HEK293T (cell line): ENCODE data around the gene GAS2L1.

Experiments used
- CTCF ChIA-PET: fragments of 350-600 bp; formaldehyde crosslinking; extraction: SDS; loops from one replicate; lab custom pipeline; 2021; ENCODE audit warnings: antibody characterized with exemption, inconsistent platforms; lab: Yijun Ruan, JAX
- POLR2A ChIA-PET: fragments of 350-600 bp; formaldehyde crosslinking; extraction: SDS; loops from one replicate; lab custom pipeline; 2020; ENCODE audit warnings: antibody characterized with exemption, inconsistent platforms; lab: Yijun Ruan, JAX
- DNase-seq: peaks from one replicate; pipeline ENCODE4 v3.0.0; 2012; ENCODE audit warnings: mixed read lengths; ENCODE audit errors: extremely low spot score
- ARNT ChIP-seq: fragments of 450-650 bp; IDR thresholded peaks from 2 replicates; pipeline ENCODE4 v1.6.1; 2017; ENCODE audit warnings: mild to moderate bottlenecking
- BHLHE40 ChIP-seq: fragments of 450-650 bp; IDR thresholded peaks from 2 replicates; pipeline ENCODE4 v1.6.1; 2016; ENCODE audit warnings: mild to moderate bottlenecking, moderate library complexity, borderline replicate concordance
- CTBP1 ChIP-seq: fragments of 450-650 bp; IDR thresholded peaks from 2 replicates; pipeline ENCODE4 v1.6.1; 2016; ENCODE audit warnings: borderline replicate concordance
- ELF4 ChIP-seq: fragments of 450-650 bp; IDR thresholded peaks from 2 replicates; pipeline ENCODE4 v1.6.1; 2017; ENCODE audit warnings: antibody characterized with exemption
- FOXA1 ChIP-seq: fragments of 450-650 bp; IDR thresholded peaks from 2 replicates; pipeline ENCODE4 v1.6.1; 2016; ENCODE audit warnings: mild to moderate bottlenecking
- FOXK2 ChIP-seq: fragments of 450-650 bp; IDR thresholded peaks from 2 replicates; pipeline ENCODE4 v1.6.1; 2016; ENCODE audit warnings: mild to moderate bottlenecking
- FOXM1 ChIP-seq: fragments of 450-650 bp; IDR thresholded peaks from 2 replicates; pipeline ENCODE4 v1.6.1; 2017; ENCODE audit warnings: mild to moderate bottlenecking, borderline replicate concordance
- HDGF ChIP-seq: fragments of 450-650 bp; IDR thresholded peaks from 2 replicates; pipeline ENCODE4 v1.6.1; 2017; ENCODE audit warnings: antibody characterized with exemption, borderline replicate concordance
- L3MBTL2 ChIP-seq: fragments of 450-650 bp; conservative IDR thresholded peaks from 2 replicates; pipeline ENCODE4 v1.6.1; 2016; ENCODE audit warnings: mild to moderate bottlenecking
- LEF1 ChIP-seq: fragments of 450-650 bp; IDR thresholded peaks from 2 replicates; pipeline ENCODE4 v1.6.1; 2017; ENCODE audit warnings: mild to moderate bottlenecking, borderline replicate concordance
- NFRKB ChIP-seq: fragments of 450-650 bp; IDR thresholded peaks from 2 replicates; pipeline ENCODE4 v1.6.1; 2016; ENCODE audit warnings: mild to moderate bottlenecking, moderate library complexity
- SP1 ChIP-seq: fragments of 450-650 bp; IDR thresholded peaks from 2 replicates; pipeline ENCODE4 v1.6.1; 2017
- SUZ12 ChIP-seq: fragments of 450-650 bp; IDR thresholded peaks from 2 replicates; pipeline ENCODE4 v1.6.1; 2016; ENCODE audit warnings: mild to moderate bottlenecking
- TARDBP ChIP-seq: fragments of 450-650 bp; IDR thresholded peaks from 2 replicates; pipeline ENCODE4 v1.6.1; 2016
- ZNF384 ChIP-seq: fragments of 450-650 bp; IDR thresholded peaks from 2 replicates; pipeline ENCODE4 v1.6.1; 2016
- TF ChIP-seq, protein P1 (sequence below): fragments of 450-650 bp; IDR thresholded peaks from 2 replicates; pipeline ENCODE4 v1.6.1; 2016

Gene GAS2L1

DNA sequence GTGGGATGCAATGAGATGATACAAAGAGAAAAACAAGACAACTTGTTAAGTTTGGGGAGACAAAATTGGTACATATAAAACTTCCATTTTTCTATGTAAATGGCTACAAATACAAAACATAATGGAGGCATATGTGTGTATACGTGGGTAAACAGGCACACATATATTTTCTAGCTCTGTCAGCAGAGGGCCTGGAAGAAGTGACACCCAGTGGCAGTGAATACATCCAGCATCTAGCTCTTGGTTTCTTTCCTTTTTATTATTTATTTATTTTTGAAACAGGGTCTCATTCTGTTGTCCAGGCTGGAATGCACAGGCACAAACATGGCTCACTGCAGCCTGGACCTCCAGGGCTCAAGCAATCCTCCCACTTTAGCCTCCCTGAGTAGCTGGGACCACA is 14.1 kb downstream of the GAS2L1 start:
- ChIA-PET POLR2A (interaction anchor here (0.9 to 1.0 kb wide), 2 partner anchors 54 to 68 kb away, joined by 3 to 4 read pairs; partner anchors contain the start of gene AP1B1), CTCF (interaction anchor here (0.6 kb wide), 1 partner anchor 9 kb away, joined by 3 read pairs; no protein-coding TSS in a partner anchor)
- no peak for DNase-seq

DNA sequence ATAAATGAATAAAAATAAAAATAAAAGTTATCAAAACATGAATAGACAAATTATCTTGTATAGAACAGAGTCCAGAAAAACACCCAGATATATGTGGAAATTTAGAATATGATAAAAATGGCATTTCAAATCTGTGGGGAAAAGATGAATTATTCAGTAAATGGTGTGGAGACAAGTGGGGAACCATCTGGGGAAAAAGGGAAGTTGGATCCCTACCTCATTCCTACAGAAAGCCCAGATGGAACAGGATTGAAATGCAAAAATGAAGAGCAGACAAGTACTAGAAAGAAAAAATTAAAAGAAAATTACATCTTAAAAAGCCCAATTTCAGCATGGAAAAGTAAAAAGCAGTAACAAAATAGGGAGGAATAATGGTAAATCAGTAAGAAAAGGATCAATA is 17.2 kb downstream of the GAS2L1 start:
- TF ChIP-seq, protein P1, sequence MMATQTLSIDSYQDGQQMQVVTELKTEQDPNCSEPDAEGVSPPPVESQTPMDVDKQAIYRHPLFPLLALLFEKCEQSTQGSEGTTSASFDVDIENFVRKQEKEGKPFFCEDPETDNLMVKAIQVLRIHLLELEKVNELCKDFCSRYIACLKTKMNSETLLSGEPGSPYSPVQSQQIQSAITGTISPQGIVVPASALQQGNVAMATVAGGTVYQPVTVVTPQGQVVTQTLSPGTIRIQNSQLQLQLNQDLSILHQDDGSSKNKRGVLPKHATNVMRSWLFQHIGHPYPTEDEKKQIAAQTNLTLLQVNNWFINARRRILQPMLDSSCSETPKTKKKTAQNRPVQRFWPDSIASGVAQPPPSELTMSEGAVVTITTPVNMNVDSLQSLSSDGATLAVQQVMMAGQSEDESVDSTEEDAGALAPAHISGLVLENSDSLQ, result no peak
- no peak for TF ChIP-seq ZNF384
- no peak for TF ChIP-seq ELF4
- no peak for TF ChIP-seq NFRKB
- TF ChIP-seq L3MBTL2, result no peak
- TF ChIP-seq BHLHE40, result no peak
- TF ChIP-seq SP1, result no peak
- TF ChIP-seq ARNT, result no peak
- TF ChIP-seq LEF1, result no peak
- TF ChIP-seq FOXA1, result no peak
- no peak for TF ChIP-seq FOXK2
- no peak for TF ChIP-seq TARDBP
- TF ChIP-seq FOXM1, result no peak
- TF ChIP-seq SUZ12, result no peak
- no peak for TF ChIP-seq HDGF
- no peak for TF ChIP-seq CTBP1
- ChIA-PET CTCF (no interaction called here), POLR2A (no interaction called here)
- no peak for DNase-seq

More for the DNA sequence above, 14.1 kb downstream of the GAS2L1 start:
- no peak for TF ChIP-seq LEF1
- TF ChIP-seq FOXA1, result no peak
- no peak for TF ChIP-seq L3MBTL2
- TF ChIP-seq ZNF384, result no peak
- TF ChIP-seq, protein P1, result no peak
- no peak for TF ChIP-seq CTBP1
- TF ChIP-seq TARDBP, result no peak
- TF ChIP-seq SP1, result no peak

DNA sequence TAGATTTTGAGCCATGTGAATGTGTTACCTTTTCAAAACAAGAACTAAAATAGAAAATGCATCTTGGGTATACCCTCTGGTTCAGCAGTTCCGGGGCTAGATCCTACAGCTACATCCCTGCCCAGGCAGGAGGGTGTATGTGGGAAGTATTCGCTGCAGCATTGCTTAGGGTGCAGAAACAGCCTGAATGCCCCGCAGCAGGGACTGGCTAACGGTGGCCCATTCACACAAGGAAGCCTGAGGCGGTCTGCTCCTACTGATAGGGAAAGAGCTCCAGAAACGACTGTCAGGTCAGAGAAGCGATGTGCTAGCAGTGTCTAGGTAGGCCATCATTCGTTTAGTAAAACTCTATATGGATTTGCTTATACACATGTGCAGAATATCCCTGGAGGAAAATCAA is 18.9 kb downstream of the GAS2L1 start:
- no peak for DNase-seq
- no peak for TF ChIP-seq CTBP1
- TF ChIP-seq FOXA1, result no peak
- TF ChIP-seq ELF4, result no peak
- no peak for TF ChIP-seq BHLHE40
- CTCF ChIA-PET, result no interaction called here
- POLR2A ChIA-PET, result no interaction called here

DNA sequence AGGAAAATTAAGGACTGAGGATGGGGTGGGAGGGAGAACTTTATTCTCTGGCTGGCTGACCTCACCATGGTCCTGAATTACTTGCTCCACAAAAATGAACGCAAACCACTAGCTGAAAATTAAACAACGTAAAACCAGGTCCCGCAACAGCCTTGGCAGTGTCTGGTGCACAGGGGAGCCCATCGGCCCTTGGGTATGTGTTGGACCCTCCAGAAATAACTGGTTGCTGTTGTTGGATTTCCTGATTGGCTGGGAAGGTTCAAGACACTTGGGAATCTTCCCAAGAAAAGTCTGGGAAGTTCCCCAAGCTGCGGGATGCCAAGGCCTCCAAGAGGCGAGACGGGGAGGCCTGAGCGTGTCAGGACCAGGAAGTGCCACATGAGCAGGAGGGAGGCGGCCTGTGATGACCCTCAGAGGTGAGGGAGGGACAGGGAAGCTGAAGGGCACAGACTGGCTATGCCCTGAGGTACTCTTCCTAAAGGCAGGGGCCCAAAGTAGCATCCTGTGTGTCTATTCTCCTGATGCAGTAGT is 19.4 kb downstream of the GAS2L1 start:
- POLR2A ChIA-PET, result no interaction called here
- no peak for DNase-seq
- CTCF ChIA-PET, result no interaction called here
- TF ChIP-seq ELF4, result no peak
- TF ChIP-seq FOXM1, result no peak
- TF ChIP-seq TARDBP, result no peak
- no peak for TF ChIP-seq BHLHE40

DNA sequence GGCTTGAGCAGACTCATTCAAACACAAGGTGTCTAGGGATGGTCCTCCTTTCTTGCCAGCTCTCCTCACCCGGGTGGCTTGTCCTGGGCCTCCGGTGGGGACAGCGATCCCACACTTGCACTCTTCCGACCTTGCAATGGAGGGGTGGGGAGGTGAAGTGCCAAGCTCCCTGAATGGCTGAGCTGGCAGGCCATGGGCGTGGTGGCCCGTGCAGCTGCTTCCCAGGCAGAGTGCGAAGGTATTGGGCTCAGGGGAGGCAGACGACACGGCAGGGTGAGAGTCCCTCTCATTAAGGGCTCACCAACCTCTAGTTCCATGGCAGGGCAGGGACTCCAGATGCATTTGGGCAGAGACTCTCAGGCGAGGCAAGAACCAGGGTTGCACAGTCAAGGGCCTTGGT is 20.0 kb downstream of the GAS2L1 start:
- TF ChIP-seq TARDBP (no peak), ARNT (no peak), NFRKB (no peak), ELF4 (no peak), ZNF384 (no peak), SUZ12 (no peak), SP1 (no peak), FOXK2 (no peak), FOXM1 (no peak), FOXA1 (no peak), CTBP1 (no peak), HDGF (no peak), L3MBTL2 (no peak), BHLHE40 (no peak), LEF1 (no peak)
- TF ChIP-seq, protein P1, result no peak
- ChIA-PET CTCF (no interaction called here), POLR2A (no interaction called here)
- no peak for DNase-seq

DNA sequence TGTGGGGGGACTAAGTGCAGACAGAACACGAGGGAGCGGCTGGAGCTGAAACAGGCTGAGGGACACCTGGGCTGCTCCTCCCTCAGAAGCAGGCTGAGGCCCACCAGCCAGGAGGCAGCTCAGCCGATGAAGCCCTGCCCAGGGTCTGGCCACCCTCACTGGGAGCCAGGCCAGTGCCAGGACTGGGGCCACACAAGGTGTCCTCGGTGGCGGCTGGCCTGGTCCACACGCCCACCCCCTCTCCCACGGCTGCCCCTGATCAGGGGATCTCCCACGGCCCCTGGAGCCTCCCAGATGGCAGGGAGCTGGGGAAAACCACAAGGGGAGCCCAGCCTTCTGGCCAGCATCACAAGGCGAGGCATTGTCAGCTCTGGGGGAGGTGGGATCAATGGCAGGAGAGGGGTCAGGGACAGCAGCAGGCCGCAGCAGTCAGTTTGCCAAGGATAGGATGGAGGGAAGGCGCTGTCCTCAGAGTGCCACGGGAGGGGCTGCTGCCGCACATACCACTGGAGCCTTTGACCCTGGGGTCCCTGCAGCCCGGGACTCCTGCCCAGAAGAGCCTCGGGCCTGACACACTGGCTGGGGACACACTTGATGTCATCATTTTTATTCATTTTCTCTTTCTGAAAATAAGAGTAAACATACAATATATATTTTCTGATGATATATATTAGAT is 20.8 kb downstream of the GAS2L1 start:
- TF ChIP-seq BHLHE40 (no peak), HDGF (no peak), ARNT (no peak), FOXM1 (no peak), FOXK2 (no peak)
- POLR2A ChIA-PET, result no interaction called here
- DNase-seq, result no peak
- CTCF ChIA-PET, result no interaction called here
